Hypothalamus (tissue), 51 donors: ENCODE measurements around the gene KLF9.
A peak's percentile ranks its signal among the peaks of the same experiment; 100 is the strongest.

Experiments
- DNase-seq, 51 donors: peaks; one replicate each; lab custom pipeline; 2025; lab: John Stamatoyannopoulos, UW

KLF9 gene

GRCh38 chr9:70374962-70375618 is 39.4 kb downstream of the KLF9 start:
- DNase-seq = no peak

GRCh38 chr9:70367305-70367930 is 47.0 kb downstream of the KLF9 start:
- no peak for DNase-seq

GRCh38 chr9:70363760-70364159 is 50.7 kb downstream of the KLF9 start:
- no peak for DNase-seq

- DNase-seq = no peak
Observed at GRCh38 chr9:70362952-70363351, 51.5 kb downstream of the KLF9 start.

GRCh38 chr9:70355801-70356200 is 58.7 kb downstream of the KLF9 start:
- DNase-seq = no peak

GRCh38 chr9:70352802-70353201 is 61.7 kb downstream of the KLF9 start:
- no peak for DNase-seq

- DNase-seq = no peak
Observed at GRCh38 chr9:70352356-70352755, 62.1 kb downstream of the KLF9 start.

- peak in 4 of 51 donors; percentile 0 to 52 (median 10) for DNase-seq
Observed at GRCh38 chr9:70347046-70347445, 67.4 kb downstream of the KLF9 start.

GRCh38 chr9:70340572-70340971 is 73.9 kb downstream of the KLF9 start:
- no peak for DNase-seq
